Stimulated activated naive B cell treated with anti-CD40 and anti-IgM and Interleukin-4, amounts not matched to agents 10 μg/mL and 1 μg/mL and 100 μg/mL, for 72 hours (primary cell): ENCODE data around the gene NPBWR2.
A peak's percentile ranks its signal among the peaks of the same experiment; 100 is the strongest.

ENCODE experiments used
- ATAC-seq, 2 donors: fragments of 150-1000 bp; cut with Tn5 transposase; replicated peaks; 2 replicates each; pipeline ENCODE4 v1.10.0; 2021; ENCODE audit warnings: moderate library complexity in 1 of 2
- DNase-seq: peaks from one replicate; pipeline ENCODE4 v3.0.0; 2021
- H3K27ac Mint-ChIP-seq: one replicate; pipeline ENCODE4 v1.8.0; 2022; ENCODE audit warnings: mild to moderate bottlenecking, mixed read lengths
- H3K27me3 Mint-ChIP-seq, 2 donors: one replicate each; pipeline ENCODE4 v1.8.0; 2022; ENCODE audit warnings: mixed read lengths in 2 of 2
- H3K36me3 Mint-ChIP-seq, 2 donors: one replicate each; pipeline ENCODE4 v1.8.0; 2022; ENCODE audit warnings: mixed read lengths in 2 of 2, mild to moderate bottlenecking in 1 of 2
- H3K4me1 Mint-ChIP-seq, 2 donors: one replicate each; pipeline ENCODE4 v1.8.0; 2022; ENCODE audit warnings: mixed read lengths in 2 of 2, mild to moderate bottlenecking in 1 of 2
- H3K4me3 Mint-ChIP-seq, 2 donors: one replicate each; pipeline ENCODE4 v1.8.0; 2022; ENCODE audit warnings: mild to moderate bottlenecking in 2 of 2, mixed read lengths in 2 of 2, moderate library complexity in 1 of 2
- H3K9me3 Mint-ChIP-seq, 2 donors: one replicate each; pipeline ENCODE4 v1.8.0; 2022; ENCODE audit warnings: mixed read lengths in 2 of 2, mild to moderate bottlenecking in 1 of 2

The NPBWR2 gene

GRCh38 chr20:64053841-64054661, 53.3 kb downstream of the NPBWR2 start:
- no peak overlapping the region for H3K4me3 Mint-ChIP-seq
- DNase-seq (no peak), ATAC-seq (peak in 1 of 2 donors; percentile 8)
- H3K36me3 Mint-ChIP-seq, result peaks cover 0 to 2% of the 10 kb centered on the region in 2 donors
- H3K27ac Mint-ChIP-seq, result no peak overlapping the region
- H3K27me3 Mint-ChIP-seq, result peaks cover 47 to 66% of the 10 kb centered on the region in 2 donors
- H3K4me1 Mint-ChIP-seq, result peaks cover 9 to 24% of the 10 kb centered on the region in 2 donors
- H3K9me3 Mint-ChIP-seq, result no peaks in the 10 kb centered on the region
